GM12865 (cell line): Measurements from ENCODE around the gene ST6GALNAC4.

Experiments used
- DNase-seq: peaks from one replicate; pipeline ENCODE4 v3.0.0; 2010; ENCODE audit warnings: low read depth
- H3K4me3 ChIP-seq: 2 replicates; pipeline ENCODE4 v1.5.1; 2011; ENCODE audit warnings: mild to moderate bottlenecking, low read depth, low read length, control low read depth
- TF ChIP-seq, protein P1 (sequence below): IDR thresholded peaks from 2 replicates; pipeline ENCODE4 v1.5.1; 2011; ENCODE audit warnings: low read length, control low read depth, low read depth, inconsistent platforms; ENCODE audit not compliant: insufficient read depth; ENCODE audit errors: missing control alignments

ST6GALNAC4 gene

DNA sequence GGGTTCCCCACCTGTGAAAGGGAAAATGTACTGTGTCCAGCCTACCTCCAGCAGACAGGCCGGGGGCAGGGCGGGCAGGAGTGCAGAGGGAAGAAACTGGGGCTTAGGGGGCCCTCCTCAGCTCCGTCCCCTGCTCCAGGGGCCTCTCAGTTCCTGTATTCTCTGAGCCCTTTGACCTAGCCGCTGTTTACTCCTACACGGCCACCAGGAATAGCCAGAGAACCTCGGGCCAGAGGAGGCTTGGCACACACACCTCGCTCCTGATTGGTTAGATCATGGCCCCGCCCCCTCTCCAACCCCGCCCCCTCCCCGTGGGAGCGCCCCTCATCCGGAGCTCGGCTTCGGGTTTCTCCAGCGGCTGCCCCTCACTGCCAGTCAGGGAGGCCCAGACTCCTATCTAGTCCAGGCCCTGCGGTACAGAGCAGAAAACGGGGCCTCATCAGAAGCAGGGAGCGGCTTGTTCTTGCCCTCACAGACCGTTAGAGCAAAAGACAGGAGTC lies 19.6 kb downstream of the ST6GALNAC4 start:
- TF ChIP-seq, protein P1, sequence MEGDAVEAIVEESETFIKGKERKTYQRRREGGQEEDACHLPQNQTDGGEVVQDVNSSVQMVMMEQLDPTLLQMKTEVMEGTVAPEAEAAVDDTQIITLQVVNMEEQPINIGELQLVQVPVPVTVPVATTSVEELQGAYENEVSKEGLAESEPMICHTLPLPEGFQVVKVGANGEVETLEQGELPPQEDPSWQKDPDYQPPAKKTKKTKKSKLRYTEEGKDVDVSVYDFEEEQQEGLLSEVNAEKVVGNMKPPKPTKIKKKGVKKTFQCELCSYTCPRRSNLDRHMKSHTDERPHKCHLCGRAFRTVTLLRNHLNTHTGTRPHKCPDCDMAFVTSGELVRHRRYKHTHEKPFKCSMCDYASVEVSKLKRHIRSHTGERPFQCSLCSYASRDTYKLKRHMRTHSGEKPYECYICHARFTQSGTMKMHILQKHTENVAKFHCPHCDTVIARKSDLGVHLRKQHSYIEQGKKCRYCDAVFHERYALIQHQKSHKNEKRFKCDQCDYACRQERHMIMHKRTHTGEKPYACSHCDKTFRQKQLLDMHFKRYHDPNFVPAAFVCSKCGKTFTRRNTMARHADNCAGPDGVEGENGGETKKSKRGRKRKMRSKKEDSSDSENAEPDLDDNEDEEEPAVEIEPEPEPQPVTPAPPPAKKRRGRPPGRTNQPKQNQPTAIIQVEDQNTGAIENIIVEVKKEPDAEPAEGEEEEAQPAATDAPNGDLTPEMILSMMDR, result no peak
- no peak overlapping the region for H3K4me3 ChIP-seq
- peak; percentile 40 for DNase-seq

DNA sequence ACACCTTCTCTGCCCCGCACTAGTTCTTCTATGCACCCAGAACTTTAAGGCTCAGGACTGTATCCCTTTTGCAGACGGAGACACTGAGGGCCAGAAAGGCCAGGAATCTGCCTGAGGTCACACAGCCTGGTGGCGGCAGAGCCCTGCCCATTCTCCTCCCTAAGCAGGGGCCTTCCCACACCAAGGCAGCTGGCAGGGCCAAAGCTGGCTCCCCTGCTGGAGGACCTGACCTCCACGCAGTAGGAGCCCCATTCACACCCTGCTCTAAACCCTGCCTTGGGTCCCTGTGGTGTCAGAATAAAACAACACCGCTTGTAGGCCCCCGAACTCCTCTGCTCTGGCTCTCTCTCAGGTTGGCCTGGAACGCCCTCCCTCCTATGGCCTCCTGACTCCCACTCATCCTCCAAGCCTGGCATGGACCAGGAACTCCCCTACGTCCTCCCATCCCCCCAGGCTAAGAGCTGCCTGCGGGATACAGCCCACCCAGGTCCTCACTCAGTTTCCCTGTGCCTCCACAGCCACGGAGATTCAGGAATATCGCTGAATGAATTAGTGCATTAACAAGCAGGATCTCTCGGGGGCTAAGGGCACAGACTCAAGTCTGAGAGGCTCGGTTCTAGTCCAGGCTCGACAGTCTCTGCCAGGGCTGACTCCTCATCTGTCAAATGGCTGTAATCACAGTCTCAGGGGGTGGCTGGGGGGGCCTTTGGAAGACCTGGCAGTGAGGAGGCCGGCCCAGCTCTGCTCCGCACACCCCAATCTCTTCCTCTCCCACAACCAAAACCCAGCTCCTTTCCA lies 20.2 kb downstream of the ST6GALNAC4 start:
- TF ChIP-seq, protein P1, result no peak
- no peak for DNase-seq
- H3K4me3 ChIP-seq, result no peak overlapping the region

DNA sequence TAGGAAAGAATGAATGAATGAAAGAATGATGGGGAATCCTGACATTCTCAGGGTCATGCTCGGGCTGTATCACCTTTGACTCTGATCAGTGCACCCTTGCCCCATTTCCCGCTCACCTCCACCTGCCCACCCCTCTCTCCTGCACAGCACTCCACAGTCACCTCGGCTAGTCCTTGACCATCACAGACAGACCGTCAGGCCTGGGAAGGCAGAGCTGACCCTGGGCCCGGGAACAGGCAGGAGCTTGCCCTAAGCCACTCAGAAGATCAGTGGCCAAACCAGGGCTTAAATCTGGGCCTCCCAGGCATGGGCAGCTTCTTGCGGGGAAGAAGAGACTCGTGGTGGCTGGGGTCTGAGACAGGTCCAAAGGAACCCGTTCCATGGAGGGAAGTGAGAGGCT lies 21.0 kb downstream of the ST6GALNAC4 start:
- TF ChIP-seq, protein P1, result no peak
- DNase-seq, result no peak
- no peak overlapping the region for H3K4me3 ChIP-seq

DNA sequence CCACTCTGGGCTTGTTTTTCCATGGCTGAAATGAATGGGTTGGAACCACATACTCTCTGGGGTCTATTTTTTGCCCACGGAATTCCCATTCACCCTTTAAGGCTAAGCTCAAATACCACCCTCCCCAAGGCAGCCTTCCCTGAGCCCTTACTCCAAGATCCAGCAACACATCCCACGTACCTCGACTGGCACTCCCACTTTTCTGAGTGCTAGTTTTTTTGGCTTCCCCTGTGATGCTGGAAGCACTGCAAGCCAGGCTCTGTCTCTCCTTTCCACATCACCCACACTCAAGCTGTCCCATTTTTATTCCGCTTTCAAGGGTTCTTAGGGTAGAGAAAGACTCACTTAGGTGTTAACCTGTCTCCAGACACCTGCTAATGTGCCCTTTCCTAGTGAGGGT lies 23.4 kb downstream of the ST6GALNAC4 start:
- no peak for DNase-seq
- TF ChIP-seq, protein P1, result no peak
- no peak overlapping the region for H3K4me3 ChIP-seq

DNA sequence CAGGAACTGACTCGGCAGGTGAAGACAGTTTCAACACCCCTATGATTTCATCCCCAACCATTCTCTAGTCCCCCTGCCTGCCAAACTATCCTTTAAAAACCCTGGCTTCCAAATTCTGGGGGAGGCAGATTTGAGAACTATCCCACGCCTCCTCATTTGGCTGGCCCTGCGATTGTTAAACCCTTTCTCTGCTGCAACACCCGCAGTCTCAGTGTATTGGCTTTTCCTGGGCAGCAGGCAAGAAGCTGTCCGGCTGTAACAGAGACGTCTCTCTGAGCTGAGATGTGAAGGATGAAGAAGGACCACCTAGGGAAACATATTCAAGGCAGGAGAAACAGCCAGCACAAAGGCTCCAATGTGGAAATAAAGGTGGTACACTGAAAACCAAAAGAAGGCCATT lies 24.0 kb downstream of the ST6GALNAC4 start:
- TF ChIP-seq, protein P1, result no peak
- H3K4me3 ChIP-seq, result no peak overlapping the region
- no peak for DNase-seq

DNA sequence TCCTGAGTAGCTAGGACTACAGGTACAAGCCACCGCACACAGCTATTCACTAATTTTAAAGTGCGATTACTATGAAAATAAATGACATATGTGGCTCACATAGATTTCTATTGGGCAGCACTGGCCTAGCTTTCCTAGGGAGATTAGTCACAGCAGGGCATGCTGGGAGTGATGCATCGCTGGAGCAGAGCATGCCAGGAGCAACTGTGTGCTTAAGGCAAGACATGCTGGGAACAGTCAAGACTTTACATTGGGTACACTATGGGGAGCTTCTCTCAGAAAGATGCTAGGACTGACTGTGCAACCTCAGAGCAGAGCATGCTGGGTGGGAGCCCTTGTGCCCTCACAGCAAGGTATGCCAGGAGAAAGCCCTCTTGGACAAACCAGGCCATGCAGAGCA lies 26.8 kb downstream of the ST6GALNAC4 start:
- TF ChIP-seq, protein P1, result no peak

DNA sequence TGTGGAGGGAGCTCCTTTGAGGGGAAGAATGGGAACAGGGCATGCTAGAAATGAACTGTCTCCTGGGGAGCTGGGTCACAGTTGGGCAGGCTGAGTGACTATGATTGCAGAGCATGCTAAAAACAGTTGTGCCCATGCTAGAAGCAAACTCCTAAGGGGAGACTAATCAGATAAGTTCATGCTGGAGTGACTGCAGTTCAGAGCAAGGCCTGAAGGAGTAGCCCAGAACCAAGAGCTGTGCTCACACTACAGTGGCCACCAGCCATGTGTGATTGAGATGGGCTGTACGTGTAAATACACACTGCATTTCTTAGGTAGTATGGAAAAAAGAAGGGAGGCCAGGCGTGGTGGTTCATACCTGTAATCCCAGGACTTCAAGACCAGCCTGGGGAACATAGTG lies 29.0 kb downstream of the ST6GALNAC4 start:
- TF ChIP-seq, protein P1, result peak; percentile 33
- no peak overlapping the region for H3K4me3 ChIP-seq
- DNase-seq, result peak; percentile 46

More for the DNA sequence above, 26.8 kb downstream of the ST6GALNAC4 start:
- no peak for DNase-seq
- H3K4me3 ChIP-seq, result no peak overlapping the region
